NCI-H748 treated with DMSO at 0.1 percent for 48 hours (cell line): ENCODE measurements around the gene VSIR.

Source experiments
- DNase-seq: peaks from one replicate; lab custom pipeline; 2025; lab: John Stamatoyannopoulos, UW

Gene VSIR

GRCh38 chr10:71806704-71807556, 33.6 kb upstream of the VSIR start:
- no peak for DNase-seq

GRCh38 chr10:71805776-71806703, 32.7 kb upstream of the VSIR start:
- DNase-seq: no peak

- DNase-seq: no peak
Measured at GRCh38 chr10:71804077-71804476, 30.8 kb upstream of the VSIR start.

GRCh38 chr10:71802715-71803488, 29.6 kb upstream of the VSIR start:
- DNase-seq: no peak

GRCh38 chr10:71802235-71802634, 28.9 kb upstream of the VSIR start:
- no peak for DNase-seq

- DNase-seq: no peak
Measured at GRCh38 chr10:71801361-71801760, 28.0 kb upstream of the VSIR start.

- no peak for DNase-seq
Measured at GRCh38 chr10:71799608-71800453, 26.5 kb upstream of the VSIR start.

GRCh38 chr10:71799112-71799511, 25.8 kb upstream of the VSIR start:
- no peak for DNase-seq

- DNase-seq: no peak
Measured at GRCh38 chr10:71798308-71798624, 24.9 kb upstream of the VSIR start.

- DNase-seq: no peak
Measured at GRCh38 chr10:71797533-71798307, 24.4 kb upstream of the VSIR start.

GRCh38 chr10:71796749-71797405, 23.6 kb upstream of the VSIR start:
- DNase-seq: no peak

- no peak for DNase-seq
Measured at GRCh38 chr10:71795248-71795647, 21.9 kb upstream of the VSIR start.

- no peak for DNase-seq
Measured at GRCh38 chr10:71790749-71791440, 17.6 kb upstream of the VSIR start.

GRCh38 chr10:71789871-71790270, 16.6 kb upstream of the VSIR start:
- no peak for DNase-seq

GRCh38 chr10:71788954-71789353, 15.6 kb upstream of the VSIR start:
- DNase-seq: no peak

- no peak for DNase-seq
Measured at GRCh38 chr10:71784679-71785272, 11.5 kb upstream of the VSIR start.

GRCh38 chr10:71783917-71784678, 10.8 kb upstream of the VSIR start:
- no peak for DNase-seq

GRCh38 chr10:71782917-71783490, 9.7 kb upstream of the VSIR start:
- no peak for DNase-seq
